Panc1 (cell line): Measurements from ENCODE around the gene DYRK1A. TPM values are rescaled to one million over a fixed set of nuclear protein-coding genes. Genes with fewer than 3 reads are reported as not detected.

ENCODE experiments used
- ATAC-seq: fragments of 200-7000 bp; cut with Tn5 transposase; 2 replicates; pipeline ENCODE4 v1.9.1; 2020; ENCODE audit warnings: mild to moderate bottlenecking, moderate library complexity
- BruUV-seq: library from RNA; stranded (reverse); fragments of 400-500 nt; replicated peaks from 2 replicates; lab custom pipeline; 2021; lab: Mats Ljungman, UMichigan
- CTCF ChIA-PET: fragments of 300-600 bp; sonication (Branson Sonifier 250); formaldehyde crosslinking; loops from one replicate; lab custom pipeline; 2022; ENCODE audit warnings: antibody characterized with exemption; lab: Charles Lee
- POLR2A ChIA-PET: fragments of 300-600 bp; sonication (Branson Sonifier 250); formaldehyde crosslinking; loops from one replicate; lab custom pipeline; 2022; ENCODE audit warnings: antibody characterized with exemption; lab: Charles Lee
- DNase-seq: peaks from one replicate; pipeline ENCODE4 v3.0.0-alpha.2; 2010; ENCODE audit warnings: low read depth, low spot score
- H3K27ac ChIP-seq: 2 replicates; pipeline ENCODE4 v1.5.1; 2011; ENCODE audit warnings: mild to moderate bottlenecking, low read length, inconsistent platforms
- H3K27me3 ChIP-seq: fragments of 200-500 bp; sonication (Bioruptor generic); 2 replicates; pipeline ENCODE4 v1.6.0; 2014; ENCODE audit warnings: low read length, inconsistent platforms; ENCODE audit not compliant: control insufficient read depth, insufficient read depth
- H3K36me3 ChIP-seq: fragments of 200-500 bp; sonication (Bioruptor generic); 2 replicates; pipeline ENCODE4 v1.5.1; 2014; ENCODE audit warnings: inconsistent platforms, mild to moderate bottlenecking, low read length, moderate library complexity; ENCODE audit not compliant: control insufficient read depth, insufficient read depth
- H3K4me1 ChIP-seq: 2 replicates; pipeline ENCODE4 v1.5.1; 2011; ENCODE audit warnings: inconsistent platforms, mild to moderate bottlenecking, low read length, moderate library complexity; ENCODE audit not compliant: control insufficient read depth, insufficient read depth
- H3K4me3 ChIP-seq, 2 experiments: 2 replicates each; pipeline ENCODE4 v1.5.1; 2011 to 2012; ENCODE audit warnings: low read depth in 2 of 2, low read length in 2 of 2, mild to moderate bottlenecking in 2 of 2, inconsistent platforms in 1 of 2, moderate library complexity in 1 of 2
- H3K9me3 ChIP-seq: fragments of 200-500 bp; sonication (Bioruptor generic); 2 replicates; pipeline ENCODE4 v1.5.1; 2014; ENCODE audit warnings: low read depth, mild to moderate bottlenecking, inconsistent platforms, low read length, moderate library complexity; ENCODE audit not compliant: control insufficient read depth, insufficient read depth
- CTCF ChIP-seq: fragments of 450-650 bp; IDR thresholded peaks from 2 replicates; pipeline ENCODE4 v1.5.1; 2017; ENCODE audit warnings: mild to moderate bottlenecking
- POLR2AphosphoS5 ChIP-seq: IDR thresholded peaks from 2 replicates; pipeline ENCODE4 v1.6.1; 2012; ENCODE audit warnings: mild to moderate bottlenecking, low read depth, low read length, moderate library complexity
- REST ChIP-seq, 2 experiments: IDR thresholded peaks; 2 replicates each; pipeline ENCODE4 v1.6.1; 2011 to 2012; ENCODE audit warnings: low read depth in 2 of 2, control low read depth in 1 of 2, low read length in 1 of 2, mild to moderate bottlenecking in 1 of 2, moderate library complexity in 1 of 2; ENCODE audit not compliant: insufficient read depth in 1 of 2
- SIN3A ChIP-seq: IDR thresholded peaks from 2 replicates; pipeline ENCODE4 v1.6.1; 2012; ENCODE audit warnings: low read depth, mild to moderate bottlenecking, low read length, moderate library complexity, borderline replicate concordance; ENCODE audit not compliant: insufficient read depth
- TCF7L2 ChIP-seq: IDR thresholded peaks from 2 replicates; pipeline ENCODE4 v1.6.1; 2011; ENCODE audit warnings: mild to moderate bottlenecking, low read depth, low read length, inconsistent platforms
- in situ Hi-C: cut with HindIII; loops from 2 replicates; pipeline ENCODE4 v1.10.0; 2016; ENCODE audit warnings: low sequenced_read_pairs, low pct_unique_long_range_greater_than_20kb
- intact Hi-C: fragments of 100-400 bp; cut with micrococcal nuclease; formaldehyde crosslinking; loops from one replicate; pipeline ENCODE4 v1.10.0; 2022; ENCODE audit not compliant: unreplicated experiment
- total RNA-seq: library from RNA; stranded (reverse); gene quantifications from one replicate; pipeline ENCODE4 v1.2.1, GENCODE V29; 2021; ENCODE audit not compliant: unreplicated experiment

Gene DYRK1A
- total RNA-seq, 1 experiment from 2014 or later = 36.1 TPM

- no peak for ATAC-seq
- Histone ChIP-seq H3K27me3 (no peaks in the 10 kb centered on the region), H3K27ac (no peak overlapping the region), H3K4me3 (no peak overlapping the region), H3K9me3 (no peaks in the 10 kb centered on the region), H3K4me1 (peaks cover 11% of the 10 kb centered on the region), H3K36me3 (no peaks in the 10 kb centered on the region)
- no peak for DNase-seq
- ChIA-PET CTCF (no interaction called here), POLR2A (no interaction called here)
- BruUV-seq = no TSS peak
- no peak for TF ChIP-seq SIN3A
- TF ChIP-seq TCF7L2 = no peak
- no peak for TF ChIP-seq CTCF
- no peak for TF ChIP-seq REST (IDR thresholded peaks at IDR 0.05; ENCODE audit: insufficient read depth in 1 of 2, low read depth in 2 of 2, low read length in 1 of 2)
- no peak for TF ChIP-seq POLR2AphosphoS5
- intact Hi-C loops (no loop called here), in situ Hi-C loops (no loop called here)
Observed at GRCh38 chr21:37529649-37530048, 163.1 kb downstream of the DYRK1A start.

GRCh38 chr21:37530901-37531351 is 164.4 kb downstream of the DYRK1A start:
- CTCF ChIA-PET = no interaction called here
- ATAC-seq = no peak
- POLR2A ChIA-PET = no interaction called here

More at GRCh38 chr21:37530901-37531351, 164.4 kb downstream of the DYRK1A start:
- in situ Hi-C loops (no loop called here), intact Hi-C loops (no loop called here)
- Histone ChIP-seq H3K27me3 (no peaks in the 10 kb centered on the region), H3K4me3 (no peak overlapping the region), H3K4me1 (peaks cover 11% of the 10 kb centered on the region), H3K27ac (no peak overlapping the region), H3K9me3 (no peaks in the 10 kb centered on the region), H3K36me3 (no peaks in the 10 kb centered on the region)
- DNase-seq = no peak
- TF ChIP-seq TCF7L2 (no peak), SIN3A (no peak), CTCF (no peak), REST (IDR thresholded peaks at IDR 0.05; ENCODE audit: insufficient read depth in 1 of 2, low read depth in 2 of 2, low read length in 1 of 2) (no peak), POLR2AphosphoS5 (no peak)
- BruUV-seq = no TSS peak
